ENCODE data around the gene RHBDD2. TPM values are rescaled to one million over a fixed set of nuclear protein-coding genes. Genes with fewer than 3 reads are reported as not detected.
A peak's percentile ranks its signal among the peaks of the same experiment; 100 is the strongest.
"Not testable (repeated sequence)": the region's sequence is repeated elsewhere in the genome, so short reads cannot be mapped to it uniquely, and the experiment has no call there.

The RHBDD2 gene
- 10 to 100 TPM; 25.4 to 48.0 TPM for total RNA-seq

- ATAC-seq (peak; percentile 95), DNase-seq (peak; percentile 97)
- Mint-ChIP-seq H3K4me1 (peaks cover 17% of the 10 kb centered on the region), H3K27me3 (no peaks in the 10 kb centered on the region), H3K27ac (peak within 1 kb of the TSS; percentile 93), H3K9me3 (ENCODE audit: low read depth) (no peaks in the 10 kb centered on the region), H3K4me3 (peak within 1 kb of the TSS; percentile 98), H3K36me3 (peaks cover 23% of the 10 kb centered on the region)
- CTCF ChIA-PET = interaction anchor here (0.7 to 4.2 kb wide), 3 partner anchors 15 to 169 kb away, joined by 3 to 23 read pairs (median 3); partner anchors contain the start of genes MDH2 and STYXL1
Observed at GRCh38 chr7:75878769-75879611, at the start of gene RHBDD2. TSS of gene RHBDD2 (plus strand) at chr7:75879034. CDS start at chr7:75879083, 49 bp downstream.

GRCh38 chr7:75829656-75830055, 49.2 kb upstream of the RHBDD2 start:
- H3K4me1 Mint-ChIP-seq; H3K27ac Mint-ChIP-seq; ATAC-seq; H3K9me3 Mint-ChIP-seq (ENCODE audit: low read depth); CTCF ChIA-PET; H3K36me3 Mint-ChIP-seq; H3K4me3 Mint-ChIP-seq; DNase-seq; H3K27me3 Mint-ChIP-seq: not testable (repeated sequence)

- DNase-seq (no peak), ATAC-seq (no peak)
- CTCF ChIA-PET = no interaction called here
- H3K27ac Mint-ChIP-seq = no peak overlapping the region
- no peaks in the 10 kb centered on the region for H3K36me3 Mint-ChIP-seq
- H3K4me1 Mint-ChIP-seq = no peaks in the 10 kb centered on the region
- peaks cover 5% of the 10 kb centered on the region for H3K27me3 Mint-ChIP-seq
- H3K9me3 Mint-ChIP-seq (ENCODE audit: low read depth) = no peaks in the 10 kb centered on the region
- no peak overlapping the region for H3K4me3 Mint-ChIP-seq
Observed at GRCh38 chr7:75830978-75831377, 47.9 kb upstream of the RHBDD2 start.

GRCh38 chr7:75833662-75834061, 45.2 kb upstream of the RHBDD2 start:
- H3K27ac Mint-ChIP-seq, CTCF ChIA-PET: not testable (repeated sequence)

GRCh38 chr7:75835688-75836285, 43.0 kb upstream of the RHBDD2 start:
- Mint-ChIP-seq H3K27me3 (peaks cover 5% of the 10 kb centered on the region), H3K36me3 (no peaks in the 10 kb centered on the region), H3K4me1 (no peaks in the 10 kb centered on the region), H3K27ac (no peak overlapping the region), H3K4me3 (no peak overlapping the region), H3K9me3 (ENCODE audit: low read depth) (no peaks in the 10 kb centered on the region)
- CTCF ChIA-PET = no interaction called here
- ATAC-seq (no peak), DNase-seq (no peak)

More at GRCh38 chr7:75833662-75834061, 45.2 kb upstream of the RHBDD2 start:
- H3K27me3 Mint-ChIP-seq; ATAC-seq; H3K4me3 Mint-ChIP-seq; DNase-seq; H3K36me3 Mint-ChIP-seq; H3K4me1 Mint-ChIP-seq; H3K9me3 Mint-ChIP-seq (ENCODE audit: low read depth): not testable (repeated sequence)

DNA sequence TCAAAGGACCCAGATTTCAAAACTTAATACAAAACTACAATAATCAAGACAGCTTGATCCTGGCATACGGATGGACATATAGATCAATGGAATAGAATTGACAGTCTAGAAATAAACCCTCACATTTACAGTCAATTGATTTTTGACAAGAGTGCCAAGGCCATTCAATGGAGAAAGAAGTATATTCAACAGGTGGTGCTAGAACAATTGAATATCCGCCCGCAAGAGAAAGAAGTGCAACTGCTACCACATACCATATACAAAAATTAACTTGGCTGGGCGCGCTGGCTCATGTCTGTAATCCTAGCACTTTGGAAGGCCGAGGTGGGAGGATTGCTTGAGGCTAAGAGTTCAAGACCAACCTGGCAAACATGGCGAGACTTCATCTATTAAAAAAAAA, 42.0 kb upstream of the RHBDD2 start:
- CTCF ChIA-PET = no interaction called here
- H3K4me1 Mint-ChIP-seq = no peaks in the 10 kb centered on the region
- ATAC-seq (no peak), DNase-seq (no peak)
- no peak overlapping the region for H3K27ac Mint-ChIP-seq
- H3K9me3 Mint-ChIP-seq (ENCODE audit: low read depth) = no peaks in the 10 kb centered on the region
- no peak overlapping the region for H3K4me3 Mint-ChIP-seq
- no peaks in the 10 kb centered on the region for H3K36me3 Mint-ChIP-seq
- peaks cover 5% of the 10 kb centered on the region for H3K27me3 Mint-ChIP-seq

DNA sequence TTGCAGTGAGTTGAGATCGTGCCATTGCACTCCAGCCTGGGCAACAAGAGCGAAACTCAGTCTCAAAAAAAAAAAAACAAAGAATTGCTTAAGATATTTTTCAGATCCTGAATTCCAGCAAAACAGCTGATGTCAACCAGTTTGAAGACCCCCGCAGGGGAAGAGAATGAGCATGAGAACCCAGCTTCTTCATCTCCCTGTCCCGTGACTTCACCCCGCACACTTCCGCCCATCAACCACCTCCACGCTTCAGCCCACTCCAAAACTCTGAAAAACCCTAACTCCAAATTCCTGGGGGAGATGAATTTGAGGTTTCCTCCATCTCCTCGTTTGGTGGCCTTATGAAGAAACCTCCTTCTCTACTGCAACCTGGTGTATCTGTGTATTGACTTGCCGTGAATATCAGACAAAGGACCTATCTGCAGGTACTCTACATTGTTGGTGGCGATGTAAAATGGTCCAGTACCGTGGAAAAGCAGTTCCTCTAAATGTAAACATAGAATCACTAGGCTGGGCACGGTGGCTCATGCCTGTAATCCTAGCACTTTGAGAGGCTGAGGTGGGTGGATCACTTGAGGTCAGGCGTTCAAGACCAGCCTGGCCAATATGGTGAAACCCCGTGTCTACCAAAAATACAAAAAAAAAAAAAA, 40.4 kb upstream of the RHBDD2 start:
- H3K4me3 Mint-ChIP-seq, H3K4me1 Mint-ChIP-seq: not testable (repeated sequence)

GRCh38 chr7:75840029-75840428, 38.8 kb upstream of the RHBDD2 start:
- Mint-ChIP-seq H3K4me3 (no peak overlapping the region), H3K9me3 (ENCODE audit: low read depth) (no peaks in the 10 kb centered on the region), H3K36me3 (no peaks in the 10 kb centered on the region), H3K4me1 (peaks cover 10% of the 10 kb centered on the region), H3K27ac (no peak overlapping the region), H3K27me3 (no peaks in the 10 kb centered on the region)
- no peak for DNase-seq
- no peak for ATAC-seq
- CTCF ChIA-PET = interaction anchor here (1.0 kb wide), 1 partner anchor 175 kb away, joined by 3 read pairs; no protein-coding TSS in a partner anchor

More for the DNA sequence above, 40.4 kb upstream of the RHBDD2 start:
- CTCF ChIA-PET; DNase-seq; H3K27ac Mint-ChIP-seq; H3K36me3 Mint-ChIP-seq; H3K27me3 Mint-ChIP-seq; H3K9me3 Mint-ChIP-seq (ENCODE audit: low read depth); ATAC-seq: not testable (repeated sequence)

DNA sequence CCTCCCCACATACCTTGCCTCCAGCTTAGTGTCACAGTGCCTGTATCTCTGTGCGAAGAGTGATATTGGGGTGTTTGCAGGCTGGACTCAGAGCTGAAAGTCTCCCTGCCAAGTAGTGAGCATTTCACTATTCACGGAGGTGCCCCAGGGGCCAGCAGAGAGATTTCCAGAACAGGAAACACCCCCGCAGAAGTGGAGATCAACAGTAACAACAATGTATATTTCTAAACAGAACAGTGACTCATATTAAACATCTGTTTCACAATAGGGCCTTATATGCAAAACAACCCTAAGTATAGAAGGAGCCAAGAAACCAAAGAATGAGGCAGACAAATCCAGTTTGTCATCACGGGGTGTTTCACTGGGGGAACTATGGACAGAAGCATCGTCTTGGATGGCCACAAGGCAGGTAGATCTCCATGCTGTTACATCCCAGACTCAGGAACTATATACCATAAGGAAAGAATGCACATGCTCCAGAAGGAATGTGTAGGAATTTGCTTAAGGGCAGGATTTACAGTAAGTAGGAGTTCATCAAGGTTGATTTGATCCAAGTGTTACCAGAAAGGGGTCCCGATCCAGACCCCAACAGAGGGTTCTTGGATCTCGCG, 35.9 kb upstream of the RHBDD2 start:
- H3K27ac Mint-ChIP-seq = no peak overlapping the region
- DNase-seq (peak; percentile 56), ATAC-seq (peak; percentile 77)
- H3K9me3 Mint-ChIP-seq (ENCODE audit: low read depth) = no peaks in the 10 kb centered on the region
- no peaks in the 10 kb centered on the region for H3K36me3 Mint-ChIP-seq
- peaks cover 10% of the 10 kb centered on the region for H3K4me1 Mint-ChIP-seq
- no peaks in the 10 kb centered on the region for H3K27me3 Mint-ChIP-seq
- no peak overlapping the region for H3K4me3 Mint-ChIP-seq
- CTCF ChIA-PET = no interaction called here

DNA sequence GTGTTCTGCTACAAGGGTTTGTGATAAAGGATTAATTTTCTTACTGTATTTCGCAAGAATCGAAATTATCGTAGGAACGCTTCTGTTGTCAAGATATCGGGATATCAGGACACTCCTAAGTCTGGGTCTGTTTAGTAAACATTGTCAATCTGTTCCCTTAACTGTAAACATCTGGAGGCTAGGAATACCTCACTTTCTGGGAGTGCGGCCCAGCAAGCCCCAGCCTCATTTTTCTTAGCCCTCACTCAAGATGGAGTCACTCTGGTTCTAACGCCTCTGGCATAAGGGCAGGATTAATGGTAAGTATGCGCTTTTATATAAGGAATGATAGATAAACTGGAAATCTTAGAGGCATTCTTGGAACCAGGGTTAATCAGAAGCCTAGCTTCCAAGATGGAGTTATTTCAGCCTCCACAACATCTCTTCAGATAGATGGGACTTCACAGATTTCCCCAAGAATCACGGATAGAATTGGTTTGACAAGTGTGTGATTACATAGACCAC, 35.2 kb upstream of the RHBDD2 start:
- Mint-ChIP-seq H3K36me3 (no peaks in the 10 kb centered on the region), H3K4me3 (no peak overlapping the region), H3K4me1 (peaks cover 10% of the 10 kb centered on the region), H3K27me3 (no peaks in the 10 kb centered on the region), H3K27ac (no peak overlapping the region), H3K9me3 (ENCODE audit: low read depth) (no peaks in the 10 kb centered on the region)
- ATAC-seq (no peak), DNase-seq (no peak)
- CTCF ChIA-PET = no interaction called here

DNA sequence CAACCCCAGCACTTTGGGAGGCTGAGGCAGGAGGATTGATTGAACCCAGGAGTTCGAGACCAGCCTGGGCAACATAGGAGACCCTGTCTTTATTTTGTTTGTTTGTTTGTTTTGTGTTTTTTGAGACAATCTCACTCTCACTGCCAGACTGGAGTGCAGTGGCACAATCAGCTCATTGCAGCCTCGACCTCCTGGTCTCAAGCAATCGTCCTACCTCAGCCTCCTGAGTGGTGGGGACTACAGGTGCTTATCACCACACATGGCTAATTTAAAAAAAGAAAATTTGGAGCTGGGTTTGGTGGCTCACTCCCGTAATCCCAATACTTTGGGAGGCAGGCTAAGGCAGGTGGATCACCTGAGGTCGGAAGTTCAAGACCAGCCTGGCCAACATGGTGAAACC, 34.7 kb upstream of the RHBDD2 start:
- Mint-ChIP-seq H3K36me3 (no peaks in the 10 kb centered on the region), H3K27ac (no peak overlapping the region), H3K27me3 (no peaks in the 10 kb centered on the region), H3K4me3 (no peak overlapping the region), H3K9me3 (ENCODE audit: low read depth) (no peaks in the 10 kb centered on the region), H3K4me1 (peaks cover 10% of the 10 kb centered on the region)
- CTCF ChIA-PET = no interaction called here
- DNase-seq = no peak
- no peak for ATAC-seq

- CTCF ChIA-PET; H3K9me3 Mint-ChIP-seq (ENCODE audit: low read depth); ATAC-seq; H3K4me1 Mint-ChIP-seq; DNase-seq; H3K27me3 Mint-ChIP-seq; H3K4me3 Mint-ChIP-seq; H3K36me3 Mint-ChIP-seq; H3K27ac Mint-ChIP-seq: not testable (repeated sequence)
Observed at GRCh38 chr7:75845132-75845531, 33.7 kb upstream of the RHBDD2 start.

- Mint-ChIP-seq H3K9me3 (ENCODE audit: low read depth) (no peaks in the 10 kb centered on the region), H3K36me3 (no peaks in the 10 kb centered on the region), H3K4me3 (no peak overlapping the region), H3K27ac (no peak overlapping the region), H3K27me3 (no peaks in the 10 kb centered on the region), H3K4me1 (peaks cover 7% of the 10 kb centered on the region)
- CTCF ChIA-PET = no interaction called here
- DNase-seq (no peak), ATAC-seq (no peak)
Observed at GRCh38 chr7:75847707-75848106, 31.1 kb upstream of the RHBDD2 start.
